ENCODE data around the gene GALNT17.

GALNT17 gene

GRCh38 chr7:71442492-71443190 is 310.7 kb downstream of the GALNT17 start:
- Histone ChIP-seq H3K27ac (ENCODE audit: low read length) (no peak overlapping the region), H3K4me1 (ENCODE audit: low read length) (no peaks in the 10 kb centered on the region), H3K4me2 (ENCODE audit: low read length) (no peak overlapping the region), H3K9me3 (ENCODE audit: insufficient read depth, low read length) (no peaks in the 10 kb centered on the region), H3K79me2 (ENCODE audit: low read length) (no peaks in the 10 kb centered on the region), H4K20me1 (ENCODE audit: insufficient read depth, low read length) (no peaks in the 10 kb centered on the region), H3K4me3 (ENCODE audit: low read length) (no peak overlapping the region), H3K27me3 (ENCODE audit: low read depth, low read length) (no peaks in the 10 kb centered on the region), H3K9ac (ENCODE audit: low read length) (no peak overlapping the region), H3K36me3 (replicated peaks; ENCODE audit: low read depth, low read length) (no peaks in the 10 kb centered on the region), H2AFZ (ENCODE audit: low read depth, low read length) (no peak overlapping the region)
- no peak for TF ChIP-seq CTCF (IDR thresholded peaks at IDR 0.05; ENCODE audit: low read depth, low read length)
- TF ChIP-seq EZH2phosphoT487 (IDR thresholded peaks at IDR 0.05; ENCODE audit: low read depth): no peak

GRCh38 chr7:71443191-71443530 is 311.2 kb downstream of the GALNT17 start:
- no peaks in the 10 kb centered on the region for H3K36me3 ChIP-seq (replicated peaks; ENCODE audit: low read depth, low read length)
- H2AFZ ChIP-seq (ENCODE audit: low read depth, low read length): no peak overlapping the region
- no peaks in the 10 kb centered on the region for H3K79me2 ChIP-seq (ENCODE audit: low read length)
- no peak overlapping the region for H3K9ac ChIP-seq (ENCODE audit: low read length)
- no peak overlapping the region for H3K4me3 ChIP-seq (ENCODE audit: low read length)
- no peak for TF ChIP-seq EZH2phosphoT487 (IDR thresholded peaks at IDR 0.05; ENCODE audit: low read depth)
- TF ChIP-seq CTCF (IDR thresholded peaks at IDR 0.05; ENCODE audit: low read depth, low read length): no peak
- no peak overlapping the region for H3K4me2 ChIP-seq (ENCODE audit: low read length)
- no peaks in the 10 kb centered on the region for H4K20me1 ChIP-seq (ENCODE audit: insufficient read depth, low read length)
- H3K4me1 ChIP-seq (ENCODE audit: low read length): no peaks in the 10 kb centered on the region
- no peaks in the 10 kb centered on the region for H3K9me3 ChIP-seq (ENCODE audit: insufficient read depth, low read length)
- no peaks in the 10 kb centered on the region for H3K27me3 ChIP-seq (ENCODE audit: low read depth, low read length)
- no peak overlapping the region for H3K27ac ChIP-seq (ENCODE audit: low read length)

GRCh38 chr7:71444130-71444529 is 312.2 kb downstream of the GALNT17 start:
- no peaks in the 10 kb centered on the region for H3K79me2 ChIP-seq (ENCODE audit: low read length)
- H3K4me1 ChIP-seq (ENCODE audit: low read length): no peaks in the 10 kb centered on the region
- TF ChIP-seq CTCF (IDR thresholded peaks at IDR 0.05; ENCODE audit: low read depth, low read length) (no peak), EZH2phosphoT487 (IDR thresholded peaks at IDR 0.05; ENCODE audit: low read depth) (no peak)
- no peak overlapping the region for H3K4me3 ChIP-seq (ENCODE audit: low read length)
- H3K27ac ChIP-seq (ENCODE audit: low read length): no peak overlapping the region
- no peaks in the 10 kb centered on the region for H3K27me3 ChIP-seq (ENCODE audit: low read depth, low read length)
- H2AFZ ChIP-seq (ENCODE audit: low read depth, low read length): no peak overlapping the region
- H3K36me3 ChIP-seq (replicated peaks; ENCODE audit: low read depth, low read length): no peaks in the 10 kb centered on the region
- no peak overlapping the region for H3K9ac ChIP-seq (ENCODE audit: low read length)
- H3K4me2 ChIP-seq (ENCODE audit: low read length): no peak overlapping the region
- no peaks in the 10 kb centered on the region for H3K9me3 ChIP-seq (ENCODE audit: insufficient read depth, low read length)
- no peaks in the 10 kb centered on the region for H4K20me1 ChIP-seq (ENCODE audit: insufficient read depth, low read length)

- TF ChIP-seq EZH2phosphoT487 (IDR thresholded peaks at IDR 0.05; ENCODE audit: low read depth) (no peak), CTCF (IDR thresholded peaks at IDR 0.05; ENCODE audit: low read depth, low read length) (no peak)
- H3K4me3 ChIP-seq (ENCODE audit: low read length): no peak overlapping the region
- no peak overlapping the region for H3K4me2 ChIP-seq (ENCODE audit: low read length)
- H3K27ac ChIP-seq (ENCODE audit: low read length): no peak overlapping the region
- H3K27me3 ChIP-seq (ENCODE audit: low read depth, low read length): no peaks in the 10 kb centered on the region
- H3K4me1 ChIP-seq (ENCODE audit: low read length): no peaks in the 10 kb centered on the region
- no peak overlapping the region for H3K9ac ChIP-seq (ENCODE audit: low read length)
- H3K36me3 ChIP-seq (replicated peaks; ENCODE audit: low read depth, low read length): no peaks in the 10 kb centered on the region
- H3K9me3 ChIP-seq (ENCODE audit: insufficient read depth, low read length): no peaks in the 10 kb centered on the region
- H3K79me2 ChIP-seq (ENCODE audit: low read length): no peaks in the 10 kb centered on the region
- no peaks in the 10 kb centered on the region for H4K20me1 ChIP-seq (ENCODE audit: insufficient read depth, low read length)
- no peak overlapping the region for H2AFZ ChIP-seq (ENCODE audit: low read depth, low read length)
These were observed 321.7 kb downstream of the GALNT17 start for GRCh38 chr7:71453630-71454029.
